ENCODE results near the gene TNRC6A. TPM values are rescaled to one million over a fixed set of nuclear protein-coding genes. Genes with fewer than 3 reads are reported as not detected.

TNRC6A gene
- total and polyA plus RNA-seq, 2 experiments from 2014 or later = 93.1 to 124 TPM

GRCh38 chr16:24839347-24839972 lies 110.0 kb downstream of the TNRC6A start:
- no peaks in the 10 kb centered on the region for H3F3A ChIP-seq (replicated peaks; ENCODE audit: low read depth)
- no peaks in the 10 kb centered on the region; the same call in 1 of the 2 replicates for H4K20me1 ChIP-seq (replicated peaks; ENCODE audit: insufficient read depth)
- Mint-ChIP-seq H3K4me3 (no peak overlapping the region), H3K36me3 (ENCODE audit: low read depth) (no peaks in the 10 kb centered on the region), H3K27me3 (ENCODE audit: insufficient read depth, low read depth, poor library complexity) (peaks cover 5% of the 10 kb centered on the region), H3K27ac (no peak overlapping the region), H3K9me3 (no peaks in the 10 kb centered on the region; the same call in 2 of the 3 replicates), H3K4me1 (no peaks in the 10 kb centered on the region)
- no peaks in the 10 kb centered on the region for H3K79me2 ChIP-seq (replicated peaks; ENCODE audit: insufficient read depth)
- TF ChIP-seq EZH2 (IDR thresholded peaks at IDR 0.05; ENCODE audit: low read depth, unreplicated experiment) = no peak
- no peak for TF ChIP-seq POLR2AphosphoS5 (IDR thresholded peaks at IDR 0.05; ENCODE audit: low read depth)
- no peak for TF ChIP-seq NANOG (IDR thresholded peaks at IDR 0.05; ENCODE audit: borderline replicate concordance)
- TF ChIP-seq JUNB (IDR thresholded peaks at IDR 0.05; ENCODE audit: unreplicated experiment) = no peak
- no peak for TF ChIP-seq STAT1 (IDR thresholded peaks at IDR 0.05; ENCODE audit: unreplicated experiment)
- TF ChIP-seq ZNF462 (CRISPR knock-in tag; IDR thresholded peaks at IDR 0.05) = no peak
- TF ChIP-seq ZNF331 (CRISPR knock-in tag; IDR thresholded peaks at IDR 0.05; ENCODE audit: low read depth) = no peak
- no peak for TF ChIP-seq CREB1 (CRISPR knock-in tag; IDR thresholded peaks at IDR 0.05; ENCODE audit: low read depth)
- no peak for TF ChIP-seq EZH2phosphoT487 (IDR thresholded peaks at IDR 0.05; ENCODE audit: unreplicated experiment)
- TF ChIP-seq REST (IDR thresholded peaks at IDR 0.05; ENCODE audit: unreplicated experiment) = no peak
- TF ChIP-seq ETS1 (IDR thresholded peaks at IDR 0.05) = no peak
- no peak for TF ChIP-seq ZNF114 (CRISPR knock-in tag; IDR thresholded peaks at IDR 0.05)
- TF ChIP-seq CTCF (conservative IDR thresholded peaks at IDR 0.05; ENCODE audit: low read depth in 2 of 2) = no peak
- H3K4me1 ChIP-seq (ENCODE audit: insufficient read depth) = no peaks in the 10 kb centered on the region
- H3K36me3 ChIP-seq (ENCODE audit: insufficient read depth) = no peaks in the 10 kb centered on the region
- H3K4me2 ChIP-seq = no peak overlapping the region
- no peak overlapping the region for H3K4me3 ChIP-seq
- H2AFZ ChIP-seq = no peak overlapping the region
- no peaks in the 10 kb centered on the region for H3K9me2 ChIP-seq (ENCODE audit: insufficient read depth)
- DNase-seq (ENCODE audit: low spot score) (no peak), ATAC-seq (no peak)
- H3K27me3 ChIP-seq (ENCODE audit: insufficient read depth) = no peaks in the 10 kb centered on the region
- H3K27ac ChIP-seq (ENCODE audit: low read depth) = no peak overlapping the region
